HG03064 (cell line): Measurements from ENCODE around the gene PTP4A2.
"Not testable (repeated sequence)": the region's sequence is repeated elsewhere in the genome, so short reads cannot be mapped to it uniquely, and the experiment has no call there.

Source experiments
- ATAC-seq: cut with Tn5 transposase; IDR thresholded peaks from one replicate; pipeline ENCODE4 v1.9.1; 2021; ENCODE audit warnings: low read depth; ENCODE audit not compliant: unreplicated experiment

Gene PTP4A2

DNA sequence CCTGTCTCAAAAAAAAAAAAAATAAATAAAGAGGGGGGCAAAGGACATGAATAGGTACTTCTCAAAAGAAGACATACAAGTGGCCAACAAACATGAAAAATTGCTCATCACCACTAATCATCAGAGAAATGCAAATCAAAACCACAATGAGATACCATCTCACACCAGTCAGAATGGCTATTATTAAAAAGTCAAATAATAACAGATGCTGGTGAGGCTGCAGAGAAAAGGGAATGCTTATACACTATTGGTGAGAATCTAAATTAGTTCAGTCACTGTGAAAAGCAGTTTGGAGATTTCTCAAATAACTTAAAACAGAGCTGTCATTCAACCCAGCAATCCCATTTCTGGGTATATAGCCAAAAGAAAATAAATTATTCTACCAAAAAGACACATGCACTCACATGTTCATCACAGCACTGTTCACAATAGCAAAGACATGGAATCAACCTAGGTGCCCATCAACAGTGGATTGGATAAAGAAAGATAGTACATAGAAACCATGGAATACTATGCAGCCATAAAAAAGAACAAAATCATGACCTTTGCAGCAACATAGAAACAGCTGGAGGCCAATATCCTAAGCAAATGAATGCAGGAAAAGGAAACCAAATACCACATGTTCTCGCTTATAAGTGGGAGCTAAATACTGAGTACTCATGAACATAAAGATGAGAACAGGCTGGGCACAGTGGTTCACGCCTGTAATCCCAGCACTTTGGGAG is 42.5 kb downstream of the PTP4A2 start:
- not testable (repeated sequence) for ATAC-seq

DNA sequence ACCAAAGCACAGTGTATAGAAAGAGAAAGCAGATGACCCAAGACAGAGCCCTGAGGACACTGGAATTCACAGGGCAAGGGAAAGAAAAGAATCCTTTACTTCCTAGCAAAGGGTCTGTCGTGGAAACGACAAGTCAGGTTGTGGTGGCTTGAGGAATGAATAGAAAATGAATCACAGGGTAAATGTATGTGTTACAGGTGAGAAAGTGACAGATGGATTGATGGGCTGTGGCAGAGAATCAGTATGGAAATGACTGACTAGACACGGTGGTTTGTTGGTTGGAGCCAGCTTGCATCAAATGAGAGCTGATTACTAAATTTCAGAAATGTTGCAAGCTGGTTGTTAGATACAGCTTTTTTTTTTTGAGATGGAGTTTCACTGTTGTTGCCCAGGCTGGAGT is 46.9 kb downstream of the PTP4A2 start:
- ATAC-seq, result no peak

DNA sequence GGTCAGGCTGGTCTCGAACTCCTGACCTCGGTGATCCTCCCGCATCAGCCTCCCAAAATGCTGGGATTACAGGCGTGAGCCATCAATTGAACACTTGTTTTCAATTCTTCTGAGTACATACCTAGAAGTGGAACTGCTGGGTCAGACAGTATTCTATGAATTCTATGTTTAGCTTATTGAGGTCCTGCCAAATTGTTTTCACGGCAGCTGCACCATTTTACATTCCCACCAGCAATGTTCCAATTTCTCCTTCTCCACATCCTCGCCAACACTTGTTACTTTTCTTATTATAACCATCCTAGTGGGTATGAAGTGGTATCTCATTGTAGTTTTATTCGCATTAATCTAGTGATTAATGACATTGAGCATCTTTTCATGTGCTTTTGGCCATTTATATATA is 49.9 kb downstream of the PTP4A2 start:
- ATAC-seq, result no peak

DNA sequence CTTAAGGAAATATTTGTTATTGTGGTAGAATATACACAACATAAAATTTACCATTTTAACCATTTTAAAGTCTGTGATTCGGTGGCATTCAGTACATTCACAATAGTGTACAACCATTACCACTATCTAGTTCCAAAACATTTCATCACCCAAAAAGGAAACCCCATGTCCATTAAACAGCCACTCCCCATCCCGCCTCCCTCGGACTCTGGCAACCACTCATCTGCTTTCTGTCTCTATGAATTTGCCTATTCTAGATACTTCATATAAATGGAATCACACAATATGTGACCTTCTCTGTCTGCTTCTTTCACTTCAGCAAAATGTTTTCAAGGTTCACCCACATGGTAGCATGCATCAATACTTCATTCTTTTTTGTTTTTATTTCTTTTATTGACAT is 51.3 kb downstream of the PTP4A2 start:
- ATAC-seq, result no peak

DNA sequence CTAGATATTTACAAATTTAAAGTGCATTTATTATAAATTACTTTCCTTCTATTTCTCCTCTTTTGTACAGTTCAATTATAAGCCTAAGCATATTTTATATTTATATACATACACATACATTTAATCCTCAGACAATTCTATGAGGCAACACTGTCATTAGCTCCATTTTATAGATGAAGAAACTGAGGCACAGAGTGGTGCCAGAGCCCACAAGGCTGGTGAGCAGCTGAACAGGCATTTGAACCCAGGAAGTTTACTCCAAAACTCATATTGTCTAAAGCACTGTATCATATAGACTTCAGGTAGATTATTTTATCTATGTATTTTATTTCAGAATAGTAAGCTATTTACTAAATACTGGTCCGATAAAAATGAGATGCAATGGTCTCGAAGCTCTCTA is 52.3 kb downstream of the PTP4A2 start:
- ATAC-seq, result no peak

DNA sequence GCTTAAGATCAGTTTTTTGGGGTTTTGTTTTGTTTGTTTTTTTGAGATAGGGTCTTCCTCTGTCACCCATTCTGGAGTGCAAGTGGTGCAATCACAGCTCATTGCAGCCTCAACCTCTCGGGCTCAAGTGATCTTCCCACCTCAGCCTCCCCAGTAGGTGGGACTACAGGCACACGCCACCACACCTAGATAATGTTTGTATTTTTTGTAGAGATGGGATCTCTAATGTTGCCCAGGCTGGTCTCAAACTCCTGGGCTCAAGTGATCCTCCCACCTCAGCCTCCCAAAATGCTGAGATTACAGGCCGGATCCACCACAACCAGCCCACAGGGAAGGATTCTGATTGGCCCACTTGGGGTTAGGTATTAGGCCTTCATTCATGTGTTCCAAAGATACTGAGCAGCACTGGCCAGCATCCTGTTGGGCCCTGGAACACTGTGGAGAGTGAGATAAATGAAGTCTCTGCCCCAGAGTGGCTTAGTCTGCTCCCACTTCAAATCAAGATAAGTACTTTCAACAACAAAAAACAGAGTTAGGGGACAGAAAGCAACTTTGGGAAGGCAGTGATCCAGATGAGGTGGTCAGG is 54.7 kb downstream of the PTP4A2 start:
- no peak for ATAC-seq

DNA sequence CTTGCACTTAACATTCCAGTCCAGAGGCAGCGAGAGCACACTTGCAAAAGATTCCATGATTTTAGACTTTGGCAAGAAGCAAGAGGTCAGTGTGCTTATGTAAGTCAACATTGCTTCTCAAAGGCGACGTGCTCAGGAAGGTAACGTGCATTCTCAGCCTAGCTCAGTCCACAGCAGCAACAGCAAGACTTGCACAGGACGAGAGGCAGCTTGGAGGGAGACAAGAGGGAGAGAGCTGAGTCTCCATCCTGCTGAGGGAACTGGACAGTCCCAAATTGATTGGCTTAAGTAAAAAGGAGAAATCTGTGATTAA is 56.5 kb downstream of the PTP4A2 start:
- ATAC-seq, result no peak

DNA sequence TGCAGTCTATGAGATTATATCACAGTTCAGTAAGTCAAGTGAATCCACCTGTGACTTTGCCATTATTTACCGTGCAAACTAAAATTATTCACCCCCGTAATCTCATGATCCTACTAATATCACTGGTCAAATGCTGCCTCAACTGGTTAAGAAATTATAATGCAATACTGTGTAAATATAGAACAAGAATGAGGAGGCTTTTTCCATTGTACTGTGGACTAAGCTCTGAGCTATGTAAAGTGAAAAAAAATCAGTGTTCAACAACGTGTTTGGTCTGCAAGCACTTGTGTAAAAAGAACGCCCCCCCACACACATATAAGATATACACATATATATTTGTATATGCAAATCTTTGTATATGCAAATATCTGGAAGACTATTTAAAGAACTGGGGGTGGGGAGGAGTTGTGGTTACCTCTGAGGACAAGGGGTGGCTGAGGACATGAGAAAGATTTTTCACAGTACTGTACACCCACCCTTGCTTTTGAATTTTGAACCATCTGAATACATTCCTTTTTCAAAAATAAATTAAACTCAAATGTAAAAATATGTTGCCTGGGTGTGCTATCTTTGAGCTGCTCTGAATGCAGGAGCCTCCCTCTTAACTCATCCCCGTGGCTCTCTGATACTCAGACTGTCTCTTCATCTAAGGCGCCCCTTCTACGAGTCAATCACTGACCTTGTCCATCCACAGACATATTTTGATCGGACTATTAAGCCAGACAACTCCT is 57.0 kb downstream of the PTP4A2 start:
- no peak for ATAC-seq

DNA sequence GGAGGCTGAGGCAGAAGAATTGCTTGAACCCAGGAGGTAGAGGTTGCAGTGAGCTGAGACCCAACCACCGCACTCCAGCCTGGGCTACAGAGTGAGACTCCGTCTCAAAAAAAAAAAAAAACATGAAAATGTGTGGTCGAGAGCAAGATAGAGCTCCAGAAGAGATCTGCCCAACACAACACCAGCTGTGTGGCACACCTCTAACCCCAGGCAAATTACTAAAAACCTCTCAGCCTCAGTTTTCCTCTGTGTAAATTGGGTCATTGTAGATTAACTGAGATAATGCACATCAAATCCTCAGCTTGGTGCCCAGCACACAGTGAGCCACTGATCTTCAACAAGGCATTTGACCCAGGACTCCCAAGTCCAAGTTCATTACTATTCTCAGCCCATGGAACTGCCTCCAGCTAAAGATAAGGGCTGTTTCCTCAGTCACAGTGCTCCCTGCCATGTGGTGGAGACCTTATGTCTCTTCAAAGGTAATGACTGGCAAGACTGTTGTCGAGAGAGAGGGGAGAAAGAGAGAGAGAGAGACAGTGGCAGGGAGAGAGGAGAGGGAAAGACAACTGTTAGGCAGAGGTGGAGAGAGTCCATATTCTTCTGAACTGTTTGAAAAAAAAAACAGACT is 58.1 kb downstream of the PTP4A2 start:
- no peak for ATAC-seq

DNA sequence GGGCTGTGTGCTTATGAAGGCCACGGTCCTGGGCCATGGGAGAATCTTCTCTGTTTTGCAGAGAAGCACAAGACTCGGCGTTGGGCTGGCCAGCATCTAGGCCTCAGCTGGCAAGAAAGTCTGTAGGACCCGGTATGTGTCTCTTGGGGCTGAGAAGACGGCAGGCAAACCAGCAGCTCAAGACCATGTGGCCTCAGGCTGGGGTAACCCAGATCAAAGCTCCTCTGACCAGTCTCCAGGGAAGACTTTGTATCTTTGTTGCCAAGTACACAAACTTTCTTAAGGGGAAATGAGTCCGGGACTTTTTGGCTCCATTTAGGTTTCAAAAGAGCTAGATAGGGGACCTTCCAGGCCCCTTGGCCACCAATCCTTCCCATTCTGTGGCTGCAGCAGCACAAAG is 60.1 kb downstream of the PTP4A2 start:
- ATAC-seq, result no peak

DNA sequence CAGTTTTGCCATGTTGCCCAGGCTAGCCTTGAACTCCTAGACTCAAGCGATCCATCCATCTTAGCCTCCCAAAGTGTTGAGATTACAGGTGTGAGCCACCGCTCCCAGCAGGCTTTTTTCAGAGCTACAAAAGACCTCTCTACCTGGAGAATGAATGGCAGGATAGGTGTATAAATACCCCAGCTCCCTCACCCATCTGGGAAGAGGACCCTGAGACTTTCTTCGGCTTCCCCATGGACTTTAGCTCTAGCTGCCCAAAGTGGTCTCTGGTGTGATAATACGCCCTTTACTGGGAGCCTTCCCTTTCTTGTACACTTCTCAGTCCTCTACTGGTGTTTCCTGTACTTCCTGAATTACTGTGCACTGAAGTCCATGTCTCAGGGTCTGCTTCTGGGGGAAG is 60.6 kb downstream of the PTP4A2 start:
- ATAC-seq, result no peak

DNA sequence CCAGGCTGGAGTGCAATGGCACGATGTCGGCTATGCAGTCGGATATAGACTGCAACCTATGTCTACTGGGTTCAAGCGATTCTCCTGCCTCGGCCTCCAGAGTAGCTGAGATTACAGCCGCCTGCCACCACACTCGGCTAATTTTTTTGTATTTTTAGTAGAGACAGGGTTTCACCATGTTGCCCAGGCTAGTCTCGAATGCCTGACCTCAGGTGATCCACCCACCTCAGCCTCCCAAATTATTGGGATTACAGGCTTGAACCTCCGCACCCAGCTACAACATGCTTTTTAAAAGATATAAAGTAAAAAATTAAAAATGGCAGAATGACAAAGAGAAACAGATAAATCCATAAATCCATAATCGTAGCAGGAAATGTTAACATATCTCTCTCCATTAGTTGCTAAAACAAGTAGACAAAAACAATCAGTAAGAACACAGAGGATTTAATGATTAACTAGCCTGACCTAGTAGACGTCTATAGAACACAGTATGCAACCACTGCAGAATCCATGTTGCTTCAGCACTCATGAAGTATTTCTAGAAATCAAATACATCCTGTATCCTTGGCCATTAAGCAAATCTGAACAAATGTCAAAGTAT is 62.4 kb downstream of the PTP4A2 start:
- ATAC-seq, result no peak

DNA sequence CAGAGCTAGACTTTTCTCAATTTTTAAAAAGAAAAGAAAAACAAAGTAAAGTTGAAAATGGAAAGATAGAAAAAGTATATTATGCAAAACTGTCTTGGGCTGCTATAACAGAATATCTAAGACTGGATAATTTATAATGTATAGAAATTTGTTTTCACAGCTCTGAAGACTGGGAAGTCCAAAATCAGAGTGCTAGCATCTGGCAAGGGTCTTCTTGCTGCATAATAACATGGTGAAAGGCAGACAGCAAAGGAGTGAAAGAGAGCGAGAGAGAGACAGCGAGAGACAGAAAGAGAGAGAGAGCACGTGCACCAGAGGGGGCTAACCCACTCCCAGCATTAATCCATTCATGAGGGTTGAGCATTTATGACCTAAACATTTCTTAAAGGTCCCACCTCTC is 63.2 kb downstream of the PTP4A2 start:
- no peak for ATAC-seq

DNA sequence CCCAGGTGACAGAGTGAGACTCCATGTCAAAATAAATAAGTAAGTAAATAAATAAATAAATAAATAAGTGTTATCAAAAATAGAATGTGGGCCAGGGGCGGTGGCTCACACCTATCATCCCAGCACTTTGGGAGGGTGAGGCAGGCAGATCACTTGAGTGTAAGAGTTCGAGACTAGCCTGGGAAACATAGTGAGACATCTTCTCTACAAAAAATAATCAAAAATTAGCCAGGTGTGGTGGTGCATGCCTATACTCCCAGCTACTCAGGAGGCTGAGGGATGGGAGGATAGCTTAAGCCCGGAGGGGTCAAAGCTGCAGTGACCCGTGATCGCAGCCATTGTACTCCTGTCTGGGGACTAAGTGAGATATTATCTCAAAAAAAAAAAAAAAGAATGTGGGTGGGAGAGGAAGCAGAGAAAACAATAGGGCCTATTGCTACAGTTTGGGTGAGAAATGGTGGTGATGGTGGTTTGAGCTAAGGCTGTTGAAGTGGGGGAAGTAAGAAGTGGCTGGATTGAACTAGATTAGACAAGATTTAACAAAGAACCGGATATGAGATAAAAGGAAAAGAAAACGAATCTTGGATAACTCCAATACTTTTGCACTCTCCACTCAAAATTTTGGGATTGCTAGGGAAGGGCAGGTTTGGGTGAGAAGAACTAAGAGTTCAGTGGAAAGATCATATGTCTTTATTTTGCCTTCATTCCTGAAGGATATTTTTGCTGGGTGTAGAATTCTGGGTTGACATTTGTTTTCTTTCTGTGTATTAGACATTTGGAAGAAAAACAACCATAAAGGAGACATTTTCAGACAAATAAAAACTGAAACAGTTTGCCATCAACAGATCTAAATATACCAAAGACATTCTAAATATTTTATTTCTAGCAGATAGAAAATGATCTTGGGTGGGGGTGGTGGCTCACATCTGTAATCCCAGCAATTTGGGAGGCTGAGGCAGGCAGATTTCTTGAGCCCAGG is 65.2 kb downstream of the PTP4A2 start:
- ATAC-seq, result no peak

DNA sequence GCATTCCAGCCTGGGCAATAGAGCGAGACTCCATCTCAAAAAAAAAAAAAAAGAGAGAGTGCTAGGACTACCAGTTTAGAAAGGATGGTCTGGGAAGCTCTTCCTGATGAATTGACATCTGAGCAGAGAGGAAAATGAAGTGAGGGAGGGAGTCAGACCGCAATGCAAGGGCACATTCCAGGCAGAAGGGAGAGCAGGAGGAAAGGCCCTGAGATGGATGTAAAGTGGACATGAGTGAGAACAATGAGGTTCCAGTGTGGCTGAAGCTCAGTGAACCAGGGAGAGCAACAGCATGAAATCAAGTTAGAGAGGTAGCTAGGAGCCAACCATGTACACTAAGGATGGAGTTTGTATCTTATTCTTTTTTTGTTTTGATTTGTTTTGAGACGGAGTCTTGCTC is 66.5 kb downstream of the PTP4A2 start:
- no peak for ATAC-seq

DNA sequence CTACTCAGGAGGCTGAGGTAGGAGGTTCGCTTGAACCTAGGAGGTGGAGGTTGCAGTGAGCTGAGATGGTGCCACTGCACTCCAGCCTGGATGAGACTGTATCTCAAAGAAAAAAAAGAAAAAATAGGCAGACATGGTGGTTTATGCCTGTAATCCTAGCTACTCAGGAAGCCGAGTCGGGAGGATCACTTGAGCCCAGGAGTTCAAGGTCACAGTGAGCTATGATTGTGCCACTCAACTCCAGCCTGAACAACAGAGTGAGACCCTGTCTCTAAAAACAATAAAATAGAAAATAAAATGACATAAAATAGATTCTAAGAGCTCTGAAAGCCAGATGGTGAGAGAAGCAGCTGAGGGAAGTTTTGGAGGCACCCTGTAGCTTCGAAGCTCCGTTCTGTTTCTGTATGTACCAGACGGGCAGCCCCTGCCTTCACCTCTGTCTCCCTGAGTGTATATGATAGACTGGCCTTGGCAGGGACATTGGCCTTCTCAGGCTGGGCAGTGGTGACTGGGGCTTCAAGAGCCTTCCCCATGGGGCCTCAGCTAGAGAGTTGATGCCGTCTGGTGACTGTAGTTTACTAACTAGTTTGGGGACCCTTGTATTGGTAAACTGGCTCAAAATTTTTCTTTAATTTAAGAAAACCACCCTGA is 68.0 kb downstream of the PTP4A2 start:
- ATAC-seq, result no peak

DNA sequence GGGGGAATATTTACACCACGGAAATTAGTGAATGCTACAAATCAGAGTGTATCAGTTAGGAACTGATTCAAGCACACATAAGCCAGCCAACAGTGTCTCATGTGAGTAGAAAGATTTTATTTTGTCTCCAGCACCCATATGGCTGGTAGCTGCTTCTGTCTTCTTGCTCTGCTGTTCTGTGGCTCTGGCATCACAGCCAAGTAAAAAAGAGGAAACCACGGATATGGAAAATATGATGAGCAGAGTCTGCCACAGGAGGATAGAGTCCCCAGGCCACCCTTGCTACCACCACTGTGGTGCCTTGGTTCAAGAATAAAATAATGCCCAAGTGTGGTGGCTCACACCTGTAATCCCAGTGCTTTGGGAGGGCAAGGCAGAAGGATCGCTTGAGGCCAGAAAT is 68.7 kb downstream of the PTP4A2 start:
- no peak for ATAC-seq

DNA sequence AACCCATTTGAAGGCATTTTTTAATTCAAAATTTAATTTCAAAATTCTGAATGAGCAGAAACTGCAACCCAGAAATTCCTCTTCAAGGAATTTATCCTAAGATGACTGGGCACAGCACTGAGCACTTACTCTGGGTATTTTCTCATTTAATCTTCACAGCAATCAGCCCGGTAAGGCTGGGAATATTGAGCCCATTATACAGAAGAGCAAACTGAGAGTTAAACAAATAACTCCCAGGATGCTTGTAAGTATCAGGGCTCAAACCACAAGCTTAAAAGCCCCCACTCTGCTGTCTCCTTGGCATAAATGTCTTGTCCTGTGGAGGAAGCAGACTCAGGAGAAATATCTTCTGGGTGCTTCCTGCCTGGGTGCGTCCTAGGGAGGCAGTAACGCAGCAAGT is 69.3 kb downstream of the PTP4A2 start:
- no peak for ATAC-seq

DNA sequence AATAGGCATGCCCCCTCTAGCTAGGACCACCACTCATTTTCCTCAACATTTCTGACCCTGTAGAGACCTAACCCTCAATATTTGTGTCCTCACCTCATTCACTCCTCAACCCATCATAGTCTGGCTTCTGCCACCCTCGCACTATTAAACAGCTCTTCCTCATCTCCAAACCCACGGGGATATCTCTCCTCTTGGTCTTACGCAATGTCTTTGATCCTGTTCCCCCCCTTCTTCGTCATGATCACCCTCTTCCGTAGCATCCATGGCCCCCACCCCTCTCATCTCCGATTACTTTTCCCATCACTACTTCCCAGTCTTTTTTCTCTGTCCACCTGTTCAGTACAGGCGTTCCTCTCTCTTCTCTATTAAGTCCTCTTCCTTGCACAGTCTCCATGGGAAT is 70.6 kb downstream of the PTP4A2 start:
- ATAC-seq, result no peak
